ENCODE measurements around the gene KRTAP29-1.

KRTAP29-1 gene

GRCh38 chr17:41328207-41328606, 25.6 kb upstream of the KRTAP29-1 start:
- no peak for DNase-seq (ENCODE audit: low spot score)

- DNase-seq (ENCODE audit: low spot score), result no peak
These were observed 24.9 kb upstream of the KRTAP29-1 start for GRCh38 chr17:41327411-41328120.

GRCh38 chr17:41326173-41327145, 23.8 kb upstream of the KRTAP29-1 start:
- DNase-seq (ENCODE audit: low spot score), result no peak

GRCh38 chr17:41325611-41326010, 23.0 kb upstream of the KRTAP29-1 start:
- DNase-seq (ENCODE audit: low spot score), result no peak

GRCh38 chr17:41325126-41325525, 22.5 kb upstream of the KRTAP29-1 start:
- no peak for DNase-seq (ENCODE audit: low spot score)

- no peak for DNase-seq (ENCODE audit: low spot score)
These were observed 21.8 kb upstream of the KRTAP29-1 start for GRCh38 chr17:41324180-41325075.

GRCh38 chr17:41322903-41323895, 20.5 kb upstream of the KRTAP29-1 start:
- DNase-seq (ENCODE audit: low spot score), result no peak

- peak; percentile 62 for DNase-seq (ENCODE audit: low spot score)
These were observed 19.6 kb upstream of the KRTAP29-1 start for GRCh38 chr17:41322094-41322902.

- no peak for DNase-seq (ENCODE audit: low spot score)
These were observed 15.6 kb upstream of the KRTAP29-1 start for GRCh38 chr17:41318231-41318630.

- no peak for DNase-seq (ENCODE audit: low spot score)
These were observed 13.3 kb upstream of the KRTAP29-1 start for GRCh38 chr17:41315814-41316445.

GRCh38 chr17:41315204-41315794, 12.6 kb upstream of the KRTAP29-1 start, which contains the start of gene KRTAP17-1:
TSS of gene KRTAP17-1 (minus strand) at chr17:41315710. CDS start at chr17:41315650, 60 bp downstream.
- no peak for DNase-seq (ENCODE audit: low spot score)

- no peak for DNase-seq (ENCODE audit: low spot score)
These were observed 8.5 kb upstream of the KRTAP29-1 start for GRCh38 chr17:41311111-41311510.

- no peak for DNase-seq (ENCODE audit: low spot score)
These were observed 6.3 kb upstream of the KRTAP29-1 start, which contains the start of gene KRTAP16-1 for GRCh38 chr17:41308918-41309359. TSS of gene KRTAP16-1 (minus strand) at chr17:41309309. CDS start at chr17:41309253, 56 bp downstream.

GRCh38 chr17:41308251-41308917, 5.7 kb upstream of the KRTAP29-1 start:
- DNase-seq (ENCODE audit: low spot score), result no peak

GRCh38 chr17:41307647-41308046, 5.0 kb upstream of the KRTAP29-1 start:
- no peak for DNase-seq (ENCODE audit: low spot score)

GRCh38 chr17:41304091-41304490, 1.4 kb upstream of the KRTAP29-1 start:
- no peak for DNase-seq (ENCODE audit: low spot score)

GRCh38 chr17:41302981-41303380, 330 bp upstream of the KRTAP29-1 start:
- no peak for DNase-seq (ENCODE audit: low spot score)

GRCh38 chr17:41301204-41301790, 1.4 kb downstream of the KRTAP29-1 start:
- no peak for DNase-seq (ENCODE audit: low spot score)
